ENCODE results near the gene RPS6KL1.
"Not testable (repeated sequence)": the region's sequence is repeated elsewhere in the genome, so short reads cannot be mapped to it uniquely, and the experiment has no call there.

The RPS6KL1 gene

GRCh38 chr14:74934476-74935359 lies 11.7 kb upstream of the RPS6KL1 start:
- DNase-seq: no peak

- no peak for DNase-seq
Observed at GRCh38 chr14:74934041-74934440, 11.0 kb upstream of the RPS6KL1 start.

- not testable (repeated sequence) for DNase-seq
Observed at GRCh38 chr14:74932936-74933335, 9.9 kb upstream of the RPS6KL1 start.

- no peak for DNase-seq
Observed at GRCh38 chr14:74932401-74932901, 9.4 kb upstream of the RPS6KL1 start.

GRCh38 chr14:74931744-74932143 lies 8.7 kb upstream of the RPS6KL1 start:
- not testable (repeated sequence) for DNase-seq

GRCh38 chr14:74929242-74929641 lies 6.2 kb upstream of the RPS6KL1 start:
- DNase-seq: no peak

- DNase-seq: no peak
Observed at GRCh38 chr14:74927225-74927624, 4.2 kb upstream of the RPS6KL1 start.

- no peak for DNase-seq
Observed at GRCh38 chr14:74924061-74924460, 1.0 kb upstream of the RPS6KL1 start.

GRCh38 chr14:74921987-74922751 lies 891 bp downstream of the RPS6KL1 start:
- no peak for DNase-seq

GRCh38 chr14:74921053-74921620 lies 1.9 kb downstream of the RPS6KL1 start:
- DNase-seq: no peak

GRCh38 chr14:74920281-74920680 lies 2.8 kb downstream of the RPS6KL1 start:
- DNase-seq: no peak

GRCh38 chr14:74919421-74920165 lies 3.5 kb downstream of the RPS6KL1 start:
- DNase-seq: no peak

- no peak for DNase-seq
Observed at GRCh38 chr14:74918380-74918779, 4.7 kb downstream of the RPS6KL1 start.

GRCh38 chr14:74917646-74918081 lies 5.4 kb downstream of the RPS6KL1 start:
- no peak for DNase-seq

GRCh38 chr14:74917178-74917543 lies 5.9 kb downstream of the RPS6KL1 start:
- no peak for DNase-seq

- DNase-seq: no peak
Observed at GRCh38 chr14:74915826-74916225, 7.2 kb downstream of the RPS6KL1 start.

- no peak for DNase-seq
Observed at GRCh38 chr14:74915426-74915825, 7.6 kb downstream of the RPS6KL1 start.

GRCh38 chr14:74913986-74914573 lies 9.0 kb downstream of the RPS6KL1 start:
- no peak for DNase-seq

GRCh38 chr14:74913393-74913910 lies 9.6 kb downstream of the RPS6KL1 start:
- no peak for DNase-seq

- no peak for DNase-seq
Observed at GRCh38 chr14:74912801-74913200, 10.3 kb downstream of the RPS6KL1 start.

- no peak for DNase-seq
Observed at GRCh38 chr14:74912111-74912510, 10.9 kb downstream of the RPS6KL1 start.

- no peak for DNase-seq
Observed at GRCh38 chr14:74911704-74912103, 11.4 kb downstream of the RPS6KL1 start.

Measured in activated CD4-positive, alpha-beta T cell treated with anti-CD3 and anti-CD28 coated beads, Interleukin-2, amount 50 U/mL, for 4 hours (primary cell).